HFF-Myc (cell line): ENCODE data around the gene LMAN1.

Experiments
- DNase-seq: peaks from one replicate; pipeline ENCODE4 v3.0.0-alpha.2; 2011; ENCODE audit warnings: low read depth; ENCODE audit errors: extremely low read depth
- H3K4me3 ChIP-seq: replicated peaks from 2 replicates; pipeline ENCODE4 v1.5.1; 2011; ENCODE audit warnings: low read depth, mild to moderate bottlenecking, control low read depth, low read length
- TF ChIP-seq, protein P1 (sequence below): IDR thresholded peaks from 2 replicates; pipeline ENCODE4 v1.5.1; 2012; ENCODE audit warnings: mild to moderate bottlenecking, low read depth, low read length, control low read depth; ENCODE audit errors: missing control alignments

Gene LMAN1

GRCh38 chr18:59278793-59279192 is 80.3 kb downstream of the LMAN1 start:
- TF ChIP-seq, protein P1, sequence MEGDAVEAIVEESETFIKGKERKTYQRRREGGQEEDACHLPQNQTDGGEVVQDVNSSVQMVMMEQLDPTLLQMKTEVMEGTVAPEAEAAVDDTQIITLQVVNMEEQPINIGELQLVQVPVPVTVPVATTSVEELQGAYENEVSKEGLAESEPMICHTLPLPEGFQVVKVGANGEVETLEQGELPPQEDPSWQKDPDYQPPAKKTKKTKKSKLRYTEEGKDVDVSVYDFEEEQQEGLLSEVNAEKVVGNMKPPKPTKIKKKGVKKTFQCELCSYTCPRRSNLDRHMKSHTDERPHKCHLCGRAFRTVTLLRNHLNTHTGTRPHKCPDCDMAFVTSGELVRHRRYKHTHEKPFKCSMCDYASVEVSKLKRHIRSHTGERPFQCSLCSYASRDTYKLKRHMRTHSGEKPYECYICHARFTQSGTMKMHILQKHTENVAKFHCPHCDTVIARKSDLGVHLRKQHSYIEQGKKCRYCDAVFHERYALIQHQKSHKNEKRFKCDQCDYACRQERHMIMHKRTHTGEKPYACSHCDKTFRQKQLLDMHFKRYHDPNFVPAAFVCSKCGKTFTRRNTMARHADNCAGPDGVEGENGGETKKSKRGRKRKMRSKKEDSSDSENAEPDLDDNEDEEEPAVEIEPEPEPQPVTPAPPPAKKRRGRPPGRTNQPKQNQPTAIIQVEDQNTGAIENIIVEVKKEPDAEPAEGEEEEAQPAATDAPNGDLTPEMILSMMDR: no peak
- H3K4me3 ChIP-seq: no peak overlapping the region
- DNase-seq: no peak
